WTC11 (cell line): ENCODE results near the gene AOC1. TPM values are rescaled to one million over a fixed set of nuclear protein-coding genes. Genes with fewer than 3 reads are reported as not detected.

Experiments
- ATAC-seq: fragments of 200-7000 bp; cut with Tn5 transposase; 2 replicates; pipeline ENCODE4 v1.10.0; 2021; ENCODE audit warnings: mild to moderate bottlenecking, moderate library complexity
- CTCF ChIA-PET: fragments of 300-600 bp; sonication (Branson Sonifier 250); formaldehyde crosslinking; loops from one replicate; lab custom pipeline; 2021; ENCODE audit warnings: antibody characterized with exemption; lab: Charles Lee
- POLR2A ChIA-PET: fragments of 350-600 bp; sonication (Branson Sonifier 250); formaldehyde crosslinking; loops from one replicate; lab custom pipeline; 2021; ENCODE audit warnings: antibody characterized with exemption; lab: Charles Lee
- DNase-seq: peaks from one replicate; pipeline ENCODE4 v3.0.0; 2021; ENCODE audit warnings: low spot score
- H3K27ac Mint-ChIP-seq: 2 replicates; pipeline ENCODE4 v1.8.0; 2021; ENCODE audit warnings: mixed read lengths
- H3K27me3 Mint-ChIP-seq: 2 replicates; pipeline ENCODE4 v1.8.0; 2021; ENCODE audit warnings: low read depth, mild to moderate bottlenecking, moderate library complexity, mixed read lengths
- H3K36me3 Mint-ChIP-seq: 2 replicates; pipeline ENCODE4 v1.8.0; 2021; ENCODE audit warnings: mixed read lengths
- H3K4me1 Mint-ChIP-seq: 2 replicates; pipeline ENCODE4 v1.8.0; 2022; ENCODE audit warnings: mixed read lengths
- H3K4me3 Mint-ChIP-seq: 2 replicates; pipeline ENCODE4 v1.8.0; 2021; ENCODE audit warnings: mild to moderate bottlenecking, moderate library complexity, mixed read lengths
- H3K9me3 Mint-ChIP-seq: 2 replicates; pipeline ENCODE4 v1.8.0; 2021; ENCODE audit warnings: mixed read lengths
- EMX1 ChIP-seq: fragments of 250-450 bp; sonication (Bioruptor Pico); IDR thresholded peaks from 2 replicates; pipeline ENCODE4 v1.8.0; 2021; ENCODE audit warnings: mild to moderate bottlenecking
- ESRRA ChIP-seq: sonication (generic); formaldehyde crosslinking; IDR thresholded peaks from 2 replicates; pipeline ENCODE4 v1.8.1; 2022; ENCODE audit warnings: mild to moderate bottlenecking, missing genetic modification reagents, borderline replicate concordance
- JAZF1 ChIP-seq: fragments of 250-450 bp; sonication (Bioruptor Pico); IDR thresholded peaks from 2 replicates; pipeline ENCODE4 v1.9.0; 2021; ENCODE audit warnings: moderate library complexity, mild to moderate bottlenecking, inconsistent platforms
- KAT7 ChIP-seq: sonication (generic); formaldehyde crosslinking; IDR thresholded peaks from 2 replicates; pipeline ENCODE4 v1.8.1; 2023; ENCODE audit warnings: missing genetic modification reagents, mild to moderate bottlenecking, borderline replicate concordance
- SP1 ChIP-seq: sonication (generic); formaldehyde crosslinking; conservative IDR thresholded peaks from 2 replicates; pipeline ENCODE4 v1.8.1; 2022; ENCODE audit warnings: missing genetic modification reagents
- ZBTB21 ChIP-seq: sonication (generic); formaldehyde crosslinking; IDR thresholded peaks from 2 replicates; pipeline ENCODE4 v1.8.1; 2023; ENCODE audit warnings: mild to moderate bottlenecking, missing genetic modification reagents, borderline replicate concordance
- ZNF219 ChIP-seq: sonication (generic); formaldehyde crosslinking; IDR thresholded peaks from 2 replicates; pipeline ENCODE4 v1.8.0; 2023; ENCODE audit warnings: missing genetic modification reagents, mild to moderate bottlenecking, borderline replicate concordance
- ZNF416 ChIP-seq: fragments of 250-450 bp; sonication (Bioruptor Pico); IDR thresholded peaks from 2 replicates; pipeline ENCODE4 v1.9.0; 2021; ENCODE audit warnings: mild to moderate bottlenecking, inconsistent platforms
- total RNA-seq: library from RNA; stranded (reverse); gene quantifications from 3 replicates; pipeline ENCODE4 v1.2.3, GENCODE V29; 2021
- TF ChIP-seq, protein P1 (sequence below): sonication (generic); formaldehyde crosslinking; IDR thresholded peaks from 2 replicates; pipeline ENCODE4 v1.8.0; 2023; ENCODE audit warnings: mild to moderate bottlenecking, missing genetic modification reagents
- TF ChIP-seq, protein P2 (sequence below): fragments of 250-450 bp; sonication (Bioruptor Pico); IDR thresholded peaks from 2 replicates; pipeline ENCODE4 v1.9.0; 2021; ENCODE audit warnings: moderate library complexity, mild to moderate bottlenecking, inconsistent platforms, borderline replicate concordance
- TF ChIP-seq, protein P3 (sequence below): sonication (generic); formaldehyde crosslinking; IDR thresholded peaks from 2 replicates; pipeline ENCODE4 v1.8.0; 2022; ENCODE audit warnings: mild to moderate bottlenecking, missing genetic modification reagents
- TF ChIP-seq, protein P4 (sequence below): sonication (generic); formaldehyde crosslinking; conservative IDR thresholded peaks from 2 replicates; pipeline ENCODE4 v1.8.1; 2023; ENCODE audit warnings: mild to moderate bottlenecking, low read depth, missing genetic modification reagents, moderate library complexity
- TF ChIP-seq, protein P5 (sequence below): sonication (generic); formaldehyde crosslinking; IDR thresholded peaks from 2 replicates; pipeline ENCODE4 v1.8.1; 2023; ENCODE audit warnings: mild to moderate bottlenecking, missing genetic modification reagents
- TF ChIP-seq, protein P6 (sequence below): sonication (generic); formaldehyde crosslinking; IDR thresholded peaks from 2 replicates; pipeline ENCODE4 v1.8.1; 2022; ENCODE audit warnings: low read depth, mild to moderate bottlenecking, moderate library complexity, missing genetic modification reagents, borderline replicate concordance
- TF ChIP-seq, protein P7 (sequence below): sonication (generic); formaldehyde crosslinking; IDR thresholded peaks from 2 replicates; pipeline ENCODE4 v1.8.0; 2023; ENCODE audit warnings: missing genetic modification reagents, mild to moderate bottlenecking, borderline replicate concordance
- TF ChIP-seq, protein P8 (sequence below): sonication (generic); formaldehyde crosslinking; IDR thresholded peaks from 2 replicates; pipeline ENCODE4 v1.8.1; 2023; ENCODE audit warnings: mild to moderate bottlenecking, moderate library complexity, missing genetic modification reagents

Gene AOC1
- total RNA-seq, 1 experiment from 2014 or later, result 0.17 TPM

DNA sequence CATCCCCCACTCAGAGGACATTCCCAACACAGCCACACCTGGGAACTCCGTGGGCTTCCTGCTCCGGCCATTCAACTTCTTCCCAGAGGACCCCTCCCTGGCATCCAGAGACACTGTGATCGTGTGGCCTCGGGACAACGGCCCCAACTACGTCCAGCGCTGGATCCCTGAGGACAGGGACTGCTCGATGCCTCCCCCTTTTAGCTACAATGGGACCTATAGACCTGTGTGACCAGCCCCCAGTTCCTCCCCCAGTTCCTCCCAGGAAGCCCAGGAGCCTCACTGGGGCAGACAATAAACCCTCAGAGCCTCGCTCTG lies 8.6 kb downstream of the AOC1 start (continued):
- TF ChIP-seq, protein P1, sequence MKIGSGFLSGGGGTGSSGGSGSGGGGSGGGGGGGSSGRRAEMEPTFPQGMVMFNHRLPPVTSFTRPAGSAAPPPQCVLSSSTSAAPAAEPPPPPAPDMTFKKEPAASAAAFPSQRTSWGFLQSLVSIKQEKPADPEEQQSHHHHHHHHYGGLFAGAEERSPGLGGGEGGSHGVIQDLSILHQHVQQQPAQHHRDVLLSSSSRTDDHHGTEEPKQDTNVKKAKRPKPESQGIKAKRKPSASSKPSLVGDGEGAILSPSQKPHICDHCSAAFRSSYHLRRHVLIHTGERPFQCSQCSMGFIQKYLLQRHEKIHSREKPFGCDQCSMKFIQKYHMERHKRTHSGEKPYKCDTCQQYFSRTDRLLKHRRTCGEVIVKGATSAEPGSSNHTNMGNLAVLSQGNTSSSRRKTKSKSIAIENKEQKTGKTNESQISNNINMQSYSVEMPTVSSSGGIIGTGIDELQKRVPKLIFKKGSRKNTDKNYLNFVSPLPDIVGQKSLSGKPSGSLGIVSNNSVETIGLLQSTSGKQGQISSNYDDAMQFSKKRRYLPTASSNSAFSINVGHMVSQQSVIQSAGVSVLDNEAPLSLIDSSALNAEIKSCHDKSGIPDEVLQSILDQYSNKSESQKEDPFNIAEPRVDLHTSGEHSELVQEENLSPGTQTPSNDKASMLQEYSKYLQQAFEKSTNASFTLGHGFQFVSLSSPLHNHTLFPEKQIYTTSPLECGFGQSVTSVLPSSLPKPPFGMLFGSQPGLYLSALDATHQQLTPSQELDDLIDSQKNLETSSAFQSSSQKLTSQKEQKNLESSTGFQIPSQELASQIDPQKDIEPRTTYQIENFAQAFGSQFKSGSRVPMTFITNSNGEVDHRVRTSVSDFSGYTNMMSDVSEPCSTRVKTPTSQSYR (CRISPR knock-in tag), result no peak
- TF ChIP-seq ZNF219 (CRISPR knock-in tag), result no peak
- TF ChIP-seq, protein P2, sequence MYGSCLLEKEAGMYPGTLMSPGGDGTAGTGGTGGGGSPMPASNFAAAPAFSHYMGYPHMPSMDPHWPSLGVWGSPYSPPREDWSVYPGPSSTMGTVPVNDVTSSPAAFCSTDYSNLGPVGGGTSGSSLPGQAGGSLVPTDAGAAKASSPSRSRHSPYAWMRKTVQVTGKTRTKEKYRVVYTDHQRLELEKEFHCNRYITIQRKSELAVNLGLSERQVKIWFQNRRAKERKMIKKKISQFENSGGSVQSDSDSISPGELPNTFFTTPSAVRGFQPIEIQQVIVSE (CRISPR knock-in tag), result no peak

DNA sequence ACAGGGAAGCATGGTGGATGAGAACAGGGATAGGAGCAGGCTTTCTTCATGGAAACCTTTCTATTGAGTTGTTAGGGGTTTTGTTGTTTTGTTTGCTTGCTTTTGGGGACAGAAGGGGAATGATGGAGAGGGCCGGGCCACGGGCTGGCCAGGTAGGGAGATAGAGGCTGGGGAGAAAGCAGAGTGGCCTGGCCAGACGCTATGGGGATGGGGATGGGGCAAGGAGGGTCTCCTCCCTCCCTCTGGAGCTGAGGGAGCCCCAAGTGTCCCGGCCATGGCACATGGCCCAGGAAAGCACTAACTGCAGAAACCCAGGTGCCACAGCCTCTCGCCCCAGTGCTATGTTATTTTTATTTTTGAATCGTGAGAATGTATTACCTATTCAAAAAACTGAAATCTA lies 10.0 kb downstream of the AOC1 start:
- CTCF ChIA-PET, result no interaction called here
- peaks cover 26% of the 10 kb centered on the region for H3K9me3 Mint-ChIP-seq
- no peaks in the 10 kb centered on the region for H3K4me1 Mint-ChIP-seq
- POLR2A ChIA-PET, result no interaction called here
- peaks cover 4% of the 10 kb centered on the region for H3K27me3 Mint-ChIP-seq
- no peak overlapping the region for H3K4me3 Mint-ChIP-seq
- peaks cover 5% of the 10 kb centered on the region for H3K36me3 Mint-ChIP-seq
- DNase-seq (no peak), ATAC-seq (no peak)
- TF ChIP-seq, protein P3, sequence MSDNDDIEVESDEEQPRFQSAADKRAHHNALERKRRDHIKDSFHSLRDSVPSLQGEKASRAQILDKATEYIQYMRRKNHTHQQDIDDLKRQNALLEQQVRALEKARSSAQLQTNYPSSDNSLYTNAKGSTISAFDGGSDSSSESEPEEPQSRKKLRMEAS, result no peak
- TF ChIP-seq, protein P4, sequence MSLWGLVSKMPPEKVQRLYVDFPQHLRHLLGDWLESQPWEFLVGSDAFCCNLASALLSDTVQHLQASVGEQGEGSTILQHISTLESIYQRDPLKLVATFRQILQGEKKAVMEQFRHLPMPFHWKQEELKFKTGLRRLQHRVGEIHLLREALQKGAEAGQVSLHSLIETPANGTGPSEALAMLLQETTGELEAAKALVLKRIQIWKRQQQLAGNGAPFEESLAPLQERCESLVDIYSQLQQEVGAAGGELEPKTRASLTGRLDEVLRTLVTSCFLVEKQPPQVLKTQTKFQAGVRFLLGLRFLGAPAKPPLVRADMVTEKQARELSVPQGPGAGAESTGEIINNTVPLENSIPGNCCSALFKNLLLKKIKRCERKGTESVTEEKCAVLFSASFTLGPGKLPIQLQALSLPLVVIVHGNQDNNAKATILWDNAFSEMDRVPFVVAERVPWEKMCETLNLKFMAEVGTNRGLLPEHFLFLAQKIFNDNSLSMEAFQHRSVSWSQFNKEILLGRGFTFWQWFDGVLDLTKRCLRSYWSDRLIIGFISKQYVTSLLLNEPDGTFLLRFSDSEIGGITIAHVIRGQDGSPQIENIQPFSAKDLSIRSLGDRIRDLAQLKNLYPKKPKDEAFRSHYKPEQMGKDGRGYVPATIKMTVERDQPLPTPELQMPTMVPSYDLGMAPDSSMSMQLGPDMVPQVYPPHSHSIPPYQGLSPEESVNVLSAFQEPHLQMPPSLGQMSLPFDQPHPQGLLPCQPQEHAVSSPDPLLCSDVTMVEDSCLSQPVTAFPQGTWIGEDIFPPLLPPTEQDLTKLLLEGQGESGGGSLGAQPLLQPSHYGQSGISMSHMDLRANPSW (CRISPR knock-in tag), result no peak
- no peak for TF ChIP-seq ZBTB21
- no peak for TF ChIP-seq KAT7
- TF ChIP-seq JAZF1 (CRISPR knock-in tag), result no peak
- no peak for TF ChIP-seq EMX1 (CRISPR knock-in tag)
- TF ChIP-seq ZNF416 (CRISPR knock-in tag), result no peak
- TF ChIP-seq, protein P5, sequence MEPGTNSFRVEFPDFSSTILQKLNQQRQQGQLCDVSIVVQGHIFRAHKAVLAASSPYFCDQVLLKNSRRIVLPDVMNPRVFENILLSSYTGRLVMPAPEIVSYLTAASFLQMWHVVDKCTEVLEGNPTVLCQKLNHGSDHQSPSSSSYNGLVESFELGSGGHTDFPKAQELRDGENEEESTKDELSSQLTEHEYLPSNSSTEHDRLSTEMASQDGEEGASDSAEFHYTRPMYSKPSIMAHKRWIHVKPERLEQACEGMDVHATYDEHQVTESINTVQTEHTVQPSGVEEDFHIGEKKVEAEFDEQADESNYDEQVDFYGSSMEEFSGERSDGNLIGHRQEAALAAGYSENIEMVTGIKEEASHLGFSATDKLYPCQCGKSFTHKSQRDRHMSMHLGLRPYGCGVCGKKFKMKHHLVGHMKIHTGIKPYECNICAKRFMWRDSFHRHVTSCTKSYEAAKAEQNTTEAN (CRISPR knock-in tag), result no peak
- TF ChIP-seq SP1, result no peak
- TF ChIP-seq, protein P6, sequence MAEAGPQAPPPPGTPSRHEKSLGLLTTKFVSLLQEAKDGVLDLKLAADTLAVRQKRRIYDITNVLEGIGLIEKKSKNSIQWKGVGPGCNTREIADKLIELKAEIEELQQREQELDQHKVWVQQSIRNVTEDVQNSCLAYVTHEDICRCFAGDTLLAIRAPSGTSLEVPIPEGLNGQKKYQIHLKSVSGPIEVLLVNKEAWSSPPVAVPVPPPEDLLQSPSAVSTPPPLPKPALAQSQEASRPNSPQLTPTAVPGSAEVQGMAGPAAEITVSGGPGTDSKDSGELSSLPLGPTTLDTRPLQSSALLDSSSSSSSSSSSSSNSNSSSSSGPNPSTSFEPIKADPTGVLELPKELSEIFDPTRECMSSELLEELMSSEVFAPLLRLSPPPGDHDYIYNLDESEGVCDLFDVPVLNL, result no peak
- TF ChIP-seq ESRRA (CRISPR knock-in tag), result no peak
- TF ChIP-seq, protein P7, sequence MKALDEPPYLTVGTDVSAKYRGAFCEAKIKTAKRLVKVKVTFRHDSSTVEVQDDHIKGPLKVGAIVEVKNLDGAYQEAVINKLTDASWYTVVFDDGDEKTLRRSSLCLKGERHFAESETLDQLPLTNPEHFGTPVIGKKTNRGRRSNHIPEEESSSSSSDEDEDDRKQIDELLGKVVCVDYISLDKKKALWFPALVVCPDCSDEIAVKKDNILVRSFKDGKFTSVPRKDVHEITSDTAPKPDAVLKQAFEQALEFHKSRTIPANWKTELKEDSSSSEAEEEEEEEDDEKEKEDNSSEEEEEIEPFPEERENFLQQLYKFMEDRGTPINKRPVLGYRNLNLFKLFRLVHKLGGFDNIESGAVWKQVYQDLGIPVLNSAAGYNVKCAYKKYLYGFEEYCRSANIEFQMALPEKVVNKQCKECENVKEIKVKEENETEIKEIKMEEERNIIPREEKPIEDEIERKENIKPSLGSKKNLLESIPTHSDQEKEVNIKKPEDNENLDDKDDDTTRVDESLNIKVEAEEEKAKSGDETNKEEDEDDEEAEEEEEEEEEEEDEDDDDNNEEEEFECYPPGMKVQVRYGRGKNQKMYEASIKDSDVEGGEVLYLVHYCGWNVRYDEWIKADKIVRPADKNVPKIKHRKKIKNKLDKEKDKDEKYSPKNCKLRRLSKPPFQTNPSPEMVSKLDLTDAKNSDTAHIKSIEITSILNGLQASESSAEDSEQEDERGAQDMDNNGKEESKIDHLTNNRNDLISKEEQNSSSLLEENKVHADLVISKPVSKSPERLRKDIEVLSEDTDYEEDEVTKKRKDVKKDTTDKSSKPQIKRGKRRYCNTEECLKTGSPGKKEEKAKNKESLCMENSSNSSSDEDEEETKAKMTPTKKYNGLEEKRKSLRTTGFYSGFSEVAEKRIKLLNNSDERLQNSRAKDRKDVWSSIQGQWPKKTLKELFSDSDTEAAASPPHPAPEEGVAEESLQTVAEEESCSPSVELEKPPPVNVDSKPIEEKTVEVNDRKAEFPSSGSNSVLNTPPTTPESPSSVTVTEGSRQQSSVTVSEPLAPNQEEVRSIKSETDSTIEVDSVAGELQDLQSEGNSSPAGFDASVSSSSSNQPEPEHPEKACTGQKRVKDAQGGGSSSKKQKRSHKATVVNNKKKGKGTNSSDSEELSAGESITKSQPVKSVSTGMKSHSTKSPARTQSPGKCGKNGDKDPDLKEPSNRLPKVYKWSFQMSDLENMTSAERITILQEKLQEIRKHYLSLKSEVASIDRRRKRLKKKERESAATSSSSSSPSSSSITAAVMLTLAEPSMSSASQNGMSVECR (CRISPR knock-in tag), result no peak
- TF ChIP-seq, protein P8, sequence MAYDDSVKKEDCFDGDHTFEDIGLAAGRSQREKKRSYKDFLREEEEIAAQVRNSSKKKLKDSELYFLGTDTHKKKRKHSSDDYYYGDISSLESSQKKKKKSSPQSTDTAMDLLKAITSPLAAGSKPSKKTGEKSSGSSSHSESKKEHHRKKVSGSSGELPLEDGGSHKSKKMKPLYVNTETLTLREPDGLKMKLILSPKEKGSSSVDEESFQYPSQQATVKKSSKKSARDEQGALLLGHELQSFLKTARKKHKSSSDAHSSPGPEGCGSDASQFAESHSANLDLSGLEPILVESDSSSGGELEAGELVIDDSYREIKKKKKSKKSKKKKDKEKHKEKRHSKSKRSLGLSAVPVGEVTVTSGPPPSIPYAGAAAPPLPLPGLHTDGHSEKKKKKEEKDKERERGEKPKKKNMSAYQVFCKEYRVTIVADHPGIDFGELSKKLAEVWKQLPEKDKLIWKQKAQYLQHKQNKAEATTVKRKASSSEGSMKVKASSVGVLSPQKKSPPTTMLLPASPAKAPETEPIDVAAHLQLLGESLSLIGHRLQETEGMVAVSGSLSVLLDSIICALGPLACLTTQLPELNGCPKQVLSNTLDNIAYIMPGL (CRISPR knock-in tag), result no peak
- no peak overlapping the region for H3K27ac Mint-ChIP-seq
